HG03575 (cell line): Measurements from ENCODE around the gene SHC1.
"Not testable (repeated sequence)": the region's sequence is repeated elsewhere in the genome, so short reads cannot be mapped to it uniquely, and the experiment has no call there.

Source experiments
- ATAC-seq: cut with Tn5 transposase; IDR thresholded peaks from one replicate; pipeline ENCODE4 v1.9.1; 2021; ENCODE audit not compliant: unreplicated experiment, insufficient number of reproducible peaks, low FRiP score; ENCODE audit errors: extremely low read depth

The SHC1 gene

DNA sequence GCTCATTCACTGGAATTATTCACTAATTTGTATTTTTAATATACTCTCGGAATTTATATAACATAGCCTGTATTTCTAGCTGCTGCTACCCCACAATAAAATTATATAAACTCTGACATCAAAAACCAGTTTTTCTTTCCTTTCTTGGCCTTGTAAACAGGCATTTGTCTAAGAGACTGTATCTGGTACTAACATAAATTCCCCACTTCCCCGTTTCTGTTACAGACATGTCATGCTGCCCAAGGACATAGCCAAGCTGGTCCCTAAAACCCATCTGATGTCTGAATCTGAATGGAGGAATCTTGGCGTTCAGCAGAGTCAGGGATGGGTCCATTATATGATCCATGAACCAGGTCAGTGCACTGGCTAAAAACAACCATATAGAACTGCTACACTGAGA lies 7.2 kb upstream of the SHC1 start:
- not testable (repeated sequence) for ATAC-seq

DNA sequence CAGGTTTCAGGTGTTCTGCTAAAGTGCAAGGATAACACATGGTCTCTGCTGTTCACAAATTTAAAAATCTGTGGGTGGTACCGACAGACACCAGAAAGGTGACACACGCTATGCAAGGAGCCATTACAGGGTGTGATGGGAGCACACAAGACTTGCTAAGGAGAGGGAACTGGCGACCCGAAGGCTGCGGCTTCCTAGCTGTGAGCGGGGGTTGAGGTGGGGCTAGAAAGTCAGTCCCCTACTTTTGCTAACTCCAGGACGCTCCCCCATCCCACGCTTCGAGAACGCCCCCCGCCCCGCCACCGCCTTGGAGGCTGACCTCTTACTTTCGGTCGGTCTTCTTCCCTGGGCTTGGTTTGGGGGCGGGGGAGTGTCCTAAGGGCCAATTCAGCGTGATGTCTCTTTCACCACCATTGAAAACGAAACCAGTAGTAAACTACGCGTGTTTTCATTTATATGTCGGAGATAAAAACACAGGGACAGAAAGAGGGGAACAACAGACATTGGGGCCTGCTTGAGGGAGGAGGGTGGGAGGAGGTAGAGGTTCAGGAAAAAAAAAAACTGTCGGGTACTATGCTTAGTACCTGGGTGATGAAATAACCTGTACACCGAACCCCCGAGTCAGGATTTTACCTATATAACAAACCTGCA lies 5.0 kb upstream of the SHC1 start:
- no peak for ATAC-seq

DNA sequence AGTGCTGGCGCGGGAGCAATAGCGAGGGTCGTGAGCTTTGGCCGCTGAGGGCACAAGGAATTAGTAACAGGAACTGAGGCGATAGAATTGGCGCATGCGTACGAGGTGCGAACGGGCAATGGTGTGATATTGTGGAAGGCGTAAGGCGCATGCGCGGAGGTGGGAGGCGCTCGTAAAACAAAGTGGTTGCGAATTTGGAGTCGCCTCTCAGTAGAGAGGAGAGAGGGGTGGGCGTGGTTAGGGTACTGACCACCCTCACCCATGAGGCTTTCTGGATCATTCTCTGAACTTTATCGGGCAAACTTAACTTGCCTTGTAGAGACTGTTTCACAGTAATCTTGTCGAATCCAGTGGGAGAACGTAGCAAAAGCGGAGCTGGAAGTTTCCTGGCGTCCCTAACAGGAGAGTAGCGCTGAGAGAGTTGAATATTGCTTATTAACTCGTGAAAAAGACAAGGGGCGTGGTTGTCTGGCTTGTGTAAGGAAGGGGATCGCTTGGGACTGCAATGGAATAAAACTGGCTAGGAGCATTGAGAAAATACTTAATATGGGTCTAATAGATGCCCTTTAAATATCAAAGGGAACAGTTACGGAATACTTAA lies 4.4 kb upstream of the SHC1 start:
- peak; percentile 24 for ATAC-seq

DNA sequence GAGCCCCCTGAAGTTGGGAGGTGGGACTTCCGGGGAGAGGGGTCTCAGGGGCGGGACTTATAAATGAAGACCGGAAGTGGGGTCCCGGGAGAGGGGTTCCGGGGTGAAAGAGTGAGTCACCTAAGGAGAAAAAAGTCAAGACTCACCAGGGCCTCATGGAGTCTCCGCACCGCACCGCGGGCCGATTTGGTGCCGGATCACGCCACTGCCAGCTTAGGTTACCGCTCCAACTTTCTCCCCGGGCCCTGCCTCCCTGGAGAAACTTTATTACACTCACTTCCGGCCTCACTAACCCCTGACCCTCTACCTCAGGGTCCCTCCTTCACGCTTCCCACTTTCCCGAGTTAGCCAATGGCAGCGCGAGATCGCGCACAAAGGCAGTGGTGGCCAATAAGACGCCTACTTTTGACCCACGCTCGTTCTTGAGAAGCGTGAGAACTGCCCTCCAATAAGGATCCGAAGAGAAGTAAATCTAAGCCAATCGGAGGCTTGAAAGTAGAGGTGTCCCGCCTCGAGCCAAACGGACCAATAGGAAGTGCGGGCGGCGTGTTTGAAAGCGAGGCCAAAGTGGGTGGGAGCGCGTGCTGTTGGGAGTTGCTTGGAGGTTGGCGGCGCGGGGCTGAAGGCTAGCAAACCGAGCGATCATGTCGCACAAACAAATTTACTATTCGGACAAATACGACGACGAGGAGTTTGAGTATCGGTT lies 3.7 kb upstream of the SHC1 start, which contains the start of gene CKS1B:
TSS of gene CKS1B (plus strand) at position 580 of the 706 bp plus-strand sequence. CDS start at position 645, 65 bp downstream.
- ATAC-seq, result peak; percentile 36

DNA sequence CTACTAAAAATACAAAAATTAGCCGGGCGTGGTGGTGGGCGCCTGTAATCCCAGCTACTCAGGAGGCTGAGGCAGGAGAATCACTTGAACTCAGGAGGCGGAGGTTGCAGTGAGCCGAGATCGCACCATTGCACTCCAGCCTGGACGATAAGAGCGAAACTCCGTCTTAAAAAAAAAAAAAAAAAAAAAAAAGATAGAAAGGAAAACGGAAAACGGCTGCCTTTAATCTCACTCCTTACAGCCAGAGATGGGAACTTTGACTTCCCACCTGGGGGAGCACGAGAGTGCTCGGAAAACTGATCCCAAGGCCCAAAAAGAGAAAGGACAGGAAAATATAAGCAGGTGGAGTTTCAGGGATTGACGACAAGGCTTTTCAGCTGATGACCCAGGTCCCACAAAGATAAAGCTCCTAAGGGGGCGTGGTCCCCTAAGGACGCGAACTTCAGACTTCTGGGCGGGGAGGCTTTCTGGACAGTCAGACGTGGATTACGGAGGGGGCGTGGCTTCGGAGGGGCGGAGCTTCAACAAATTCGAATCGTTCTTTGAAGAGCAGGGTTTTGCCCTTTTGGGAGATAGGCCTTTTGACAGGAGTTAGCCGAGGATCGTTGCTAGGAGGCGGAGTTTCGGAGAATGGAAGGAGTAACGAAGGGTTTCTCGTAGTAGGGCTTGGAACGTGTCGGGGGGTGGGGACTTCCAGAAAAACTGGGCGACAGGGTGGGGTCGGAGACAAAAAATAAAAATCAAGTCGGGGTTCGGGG lies 3.0 kb upstream of the SHC1 start:
- ATAC-seq, result no peak

DNA sequence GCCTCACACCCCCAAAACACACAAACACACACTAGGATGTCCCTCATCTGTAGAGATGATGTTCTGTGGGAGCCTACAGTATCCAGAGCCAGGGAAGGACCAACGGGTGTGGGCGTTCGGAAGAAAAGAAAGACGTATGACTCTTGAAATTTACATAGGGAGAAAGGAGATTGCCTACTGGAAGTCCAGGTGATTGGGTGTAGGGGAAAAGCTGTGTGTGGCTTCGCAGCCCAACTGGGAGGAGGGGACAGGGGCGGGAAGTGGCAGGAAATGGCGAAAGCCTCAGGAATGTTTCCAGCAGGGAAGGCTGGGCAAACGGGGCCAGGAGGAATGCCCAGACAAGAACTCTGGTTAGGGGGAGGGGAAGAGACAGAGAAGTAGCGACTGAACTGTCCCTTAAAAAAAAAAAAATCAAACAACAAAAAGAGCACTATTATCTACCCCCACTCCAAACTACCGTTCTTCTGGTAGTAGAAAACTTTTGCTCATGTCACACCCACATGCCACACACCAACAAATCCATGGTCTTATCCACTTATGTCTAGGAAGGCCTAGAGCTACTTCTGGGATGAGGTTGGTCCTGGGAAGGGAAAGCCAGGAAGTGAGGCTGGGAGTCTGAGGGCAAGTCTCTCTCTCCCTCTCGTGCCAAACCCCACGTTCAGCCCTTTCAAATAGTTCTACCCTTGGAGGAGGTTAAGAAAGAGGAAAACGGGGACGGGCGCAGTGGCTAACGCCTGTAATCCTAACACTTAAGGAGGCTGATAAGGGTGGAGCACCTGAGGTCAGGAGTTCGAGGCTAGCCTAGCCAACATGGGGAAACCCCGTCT lies 2.2 kb upstream of the SHC1 start:
- ATAC-seq, result no peak

DNA sequence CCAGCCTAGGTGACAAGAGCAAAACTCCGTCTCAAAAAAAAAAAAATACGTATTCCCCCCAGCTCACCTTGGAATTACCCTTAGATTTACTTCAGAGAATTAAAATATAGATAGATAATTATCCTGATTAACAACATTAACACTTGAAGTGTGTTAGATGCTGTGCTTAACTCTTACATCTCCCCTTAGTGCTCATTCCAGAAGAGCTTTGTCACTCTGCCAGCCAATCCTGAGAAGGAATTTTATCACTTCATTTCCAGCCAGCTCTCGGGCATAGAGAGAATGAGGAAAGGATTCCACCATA lies 1.6 kb upstream of the SHC1 start:
- no peak for ATAC-seq

DNA sequence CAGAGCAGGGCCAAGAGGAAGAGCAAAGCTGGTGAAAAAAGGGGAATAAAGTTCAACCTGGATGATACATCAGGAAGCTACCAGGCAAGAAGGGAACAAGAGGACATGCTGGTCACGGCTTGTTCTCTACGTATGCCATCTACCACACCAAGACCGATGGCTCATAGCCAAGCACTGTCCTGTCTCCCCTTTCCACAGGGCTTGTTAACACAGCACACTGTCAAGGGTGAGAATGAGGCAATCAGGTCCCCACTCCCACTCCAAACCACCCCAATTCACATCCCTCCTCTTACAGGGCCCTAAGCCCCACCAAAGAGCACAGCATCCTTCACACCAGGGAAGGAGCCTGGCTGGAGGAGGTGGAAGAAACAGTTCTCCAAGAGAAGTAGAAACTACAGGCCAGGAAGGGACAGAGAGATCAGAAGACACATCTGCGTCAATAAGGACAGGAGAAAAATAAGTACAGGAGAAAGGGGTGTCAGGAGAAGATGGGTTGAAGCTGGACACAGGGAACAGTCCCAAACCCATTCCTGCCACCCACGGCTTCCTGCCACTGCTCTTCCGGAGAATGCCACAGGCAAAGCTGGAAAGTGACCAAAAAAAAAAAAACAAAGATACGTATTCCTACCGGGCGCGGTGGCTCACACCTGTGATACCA lies 923 bp upstream of the SHC1 start:
- no peak for ATAC-seq

DNA sequence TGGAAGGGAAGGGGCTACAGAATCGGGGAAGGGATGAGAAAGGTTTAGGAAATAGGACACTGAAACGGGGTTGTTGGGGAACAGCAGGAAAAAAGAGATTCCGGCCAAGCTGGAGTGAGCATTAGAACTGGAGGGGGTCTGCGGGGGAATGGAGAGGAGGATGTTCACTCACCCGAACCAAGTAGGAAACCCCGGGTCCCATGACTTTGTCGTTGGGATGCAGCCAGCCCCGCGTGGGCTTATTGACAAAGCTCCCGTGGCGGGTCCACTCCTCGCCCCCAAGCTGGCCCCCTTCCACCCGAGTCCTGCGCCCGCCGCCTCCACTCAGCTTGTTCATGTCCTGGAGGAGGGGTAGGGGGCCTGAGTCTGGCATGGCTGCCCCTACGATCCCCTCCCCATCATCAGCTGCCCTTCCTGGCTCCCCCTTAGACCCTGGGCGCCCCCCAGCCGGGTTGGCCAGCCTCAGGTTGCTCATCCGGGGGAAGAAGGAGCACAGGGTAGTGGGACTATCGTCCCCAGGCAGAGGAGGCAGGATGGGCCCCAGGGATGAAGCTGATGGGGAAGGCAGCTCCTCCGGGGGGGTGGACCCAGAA lies 591 bp downstream of the SHC1 start:
- ATAC-seq, result no peak

DNA sequence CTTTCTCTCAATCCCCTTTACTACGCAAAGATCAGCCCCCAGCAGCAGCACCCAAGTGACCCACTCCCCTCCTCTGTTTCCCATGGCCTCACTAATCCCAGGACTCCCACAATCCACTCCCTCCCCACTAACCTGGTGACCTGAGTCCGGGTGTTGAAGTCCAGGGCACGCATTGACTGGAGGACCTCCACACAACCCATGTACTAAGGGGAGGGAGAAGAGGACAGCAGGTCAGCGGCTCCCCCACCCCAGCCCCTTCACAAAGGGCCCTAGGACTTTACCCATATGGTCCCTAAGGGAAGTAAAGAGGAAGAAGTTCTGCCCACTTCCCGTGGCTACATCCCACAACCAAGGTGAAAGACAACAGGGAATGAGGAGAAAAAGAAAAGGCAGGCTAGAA lies 1.3 kb downstream of the SHC1 start:
- no peak for ATAC-seq

DNA sequence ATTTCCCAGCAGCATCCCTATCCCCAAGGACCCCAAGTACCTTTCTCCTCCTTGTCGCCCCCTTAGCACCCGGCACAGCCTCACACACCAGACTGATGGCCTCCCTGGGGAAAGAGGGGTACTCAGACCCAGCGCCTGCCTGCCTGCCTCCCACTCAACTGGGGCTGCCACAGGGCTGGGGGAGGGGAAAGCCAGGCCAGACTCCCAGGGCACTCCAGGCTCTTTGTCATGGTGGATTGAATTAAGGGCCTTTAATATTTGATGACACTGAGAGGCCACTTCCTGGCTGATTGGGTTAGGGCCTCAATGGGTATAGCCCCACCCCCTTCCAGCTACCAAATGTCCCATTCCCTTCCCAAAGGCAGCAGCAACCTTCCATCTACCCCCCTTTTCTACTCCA lies 1.8 kb downstream of the SHC1 start:
- ATAC-seq, result no peak

DNA sequence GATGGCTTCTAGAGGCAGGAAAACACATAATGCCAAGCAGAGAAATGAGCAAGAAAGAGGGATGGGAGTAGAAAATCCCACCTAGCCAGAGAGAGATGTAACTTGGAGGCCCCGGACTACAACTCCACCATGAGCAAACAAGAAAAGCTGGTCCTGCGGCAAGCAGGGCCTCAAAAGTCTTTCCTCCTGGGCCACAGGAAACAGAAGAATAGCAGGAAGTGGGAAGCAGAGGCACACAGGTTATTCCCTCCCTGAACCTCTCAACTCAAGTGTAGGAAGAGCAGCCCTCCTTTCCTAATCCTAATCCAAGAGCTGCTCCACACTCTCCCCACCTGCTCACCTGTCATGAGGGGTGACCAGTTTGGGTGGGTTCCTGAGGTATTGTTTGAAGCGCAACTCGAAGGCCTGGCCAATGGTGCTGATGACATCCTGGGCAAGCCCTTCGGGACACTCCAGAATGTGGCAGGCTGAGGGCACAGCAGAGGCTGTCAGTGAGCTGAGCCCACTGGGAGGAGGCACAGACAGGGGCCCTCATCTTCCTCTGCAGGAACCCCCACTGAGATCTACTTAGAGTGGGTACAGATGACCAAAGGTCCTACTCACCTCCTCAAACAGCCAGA lies 3.1 kb downstream of the SHC1 start:
- ATAC-seq, result no peak

DNA sequence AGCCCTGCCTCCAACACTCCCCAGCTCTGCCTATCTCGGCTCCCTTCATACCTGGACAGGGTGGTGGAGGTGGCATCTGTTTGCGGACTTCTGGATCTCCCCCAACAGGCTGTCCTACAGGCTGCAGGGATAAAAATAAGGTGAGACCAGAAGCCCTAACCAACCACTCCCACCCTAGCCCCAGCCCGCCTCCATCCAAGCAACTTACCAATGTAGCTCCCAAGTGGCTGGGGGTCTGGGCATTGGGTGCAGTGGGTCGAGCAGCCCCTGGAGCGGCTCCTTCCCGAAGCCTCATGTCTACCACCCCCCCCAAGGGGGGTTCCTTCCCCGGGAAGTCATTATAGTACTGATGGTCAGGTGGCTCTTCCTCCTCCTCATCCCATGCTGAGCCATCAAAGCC lies 4.4 kb downstream of the SHC1 start:
- ATAC-seq, result no peak

DNA sequence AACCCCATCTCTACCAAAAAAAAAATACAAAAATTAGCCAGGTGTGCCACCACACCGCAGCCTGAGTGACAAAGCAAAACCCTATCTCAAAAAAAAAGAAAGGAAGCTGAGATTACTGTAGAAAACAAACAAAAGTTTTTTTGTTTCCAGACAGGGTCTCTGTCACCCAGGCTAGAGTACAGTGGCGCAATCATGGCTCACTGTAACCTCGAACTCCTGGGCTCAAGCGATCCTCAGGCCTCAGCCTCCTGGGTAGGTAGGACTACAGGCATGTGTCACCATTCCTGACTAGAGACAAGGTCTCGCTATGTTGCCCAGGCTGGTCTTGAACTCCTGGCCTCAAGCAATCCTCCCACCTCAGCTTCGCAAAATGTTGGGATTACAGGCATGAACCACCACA lies 6.2 kb downstream of the SHC1 start:
- ATAC-seq, result no peak

DNA sequence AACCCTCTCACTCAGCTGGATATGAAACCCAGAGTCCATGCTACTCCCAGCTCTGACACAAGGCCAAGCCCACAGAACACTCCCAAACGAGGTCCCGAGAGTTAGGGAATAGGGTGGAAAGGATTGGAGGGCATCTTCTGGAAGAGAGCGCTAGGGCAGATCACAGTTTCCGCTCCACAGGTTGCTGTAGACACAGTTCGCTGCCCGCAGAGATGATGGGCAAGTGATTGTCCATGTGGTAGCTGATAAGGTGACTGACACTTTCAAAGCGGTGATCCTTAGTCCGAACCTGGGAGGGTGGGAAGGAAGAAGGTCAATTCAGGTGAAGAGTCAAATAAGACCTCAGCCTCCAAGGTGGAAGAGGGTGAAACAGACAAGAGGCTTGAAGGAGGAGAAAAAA lies 6.9 kb downstream of the SHC1 start:
- no peak for ATAC-seq

DNA sequence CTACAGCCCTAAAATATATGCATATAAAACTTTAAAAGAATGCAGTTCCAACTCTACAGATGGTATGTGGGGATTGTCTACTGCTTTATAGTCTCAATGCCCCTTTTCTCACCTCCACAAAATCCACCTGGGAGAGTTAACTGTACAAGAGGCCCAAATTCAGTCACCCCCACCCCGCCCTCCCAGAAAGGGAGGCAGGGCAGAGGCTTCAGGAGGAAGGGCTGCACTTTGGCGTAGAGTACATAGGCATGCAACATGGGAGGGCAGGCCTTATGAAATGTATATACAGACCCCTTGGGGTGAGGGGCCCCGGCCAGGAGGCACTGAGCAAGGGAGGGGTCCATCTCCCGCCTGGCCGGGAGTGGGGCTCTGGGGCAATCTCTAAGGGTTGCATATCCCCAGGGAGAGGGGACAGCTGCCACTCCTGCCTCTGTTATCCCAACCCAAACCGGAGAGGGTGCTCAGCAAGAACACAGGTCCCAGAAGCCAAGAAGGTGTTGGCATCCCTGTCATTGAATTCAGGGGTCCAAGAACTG lies 7.7 kb downstream of the SHC1 start:
- no peak for ATAC-seq

DNA sequence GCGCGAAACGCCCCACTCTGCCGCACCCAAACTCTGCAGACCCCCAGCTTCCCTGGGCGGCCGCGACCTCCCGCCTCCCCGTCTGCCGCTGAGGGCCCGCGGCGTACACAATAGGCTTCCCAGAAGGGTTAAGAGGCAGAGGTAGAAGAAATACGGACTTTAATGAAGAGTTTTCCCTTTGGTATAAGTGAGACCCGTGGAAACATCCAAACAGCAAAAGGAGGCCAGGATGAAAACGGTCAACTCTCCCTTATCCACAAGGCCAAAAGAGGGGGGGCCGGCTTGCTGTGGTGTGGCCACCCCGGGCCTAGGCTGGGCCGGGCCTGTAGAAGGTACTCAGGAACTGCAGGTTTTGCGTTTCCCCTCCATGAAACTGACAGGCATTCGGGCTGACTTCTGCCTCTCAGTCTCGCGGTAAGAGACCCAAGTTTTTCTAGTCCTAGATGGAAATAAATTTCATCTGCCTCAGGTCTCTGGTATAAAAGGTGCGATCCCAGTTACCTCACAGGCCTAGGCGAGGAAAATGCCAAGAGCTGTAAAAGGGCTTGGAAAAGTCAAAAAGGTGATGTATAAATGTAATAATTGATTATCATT lies 8.3 kb downstream of the SHC1 start:
- no peak for ATAC-seq
